ENCODE measurements around the gene PPIE. TPM values are rescaled to one million over a fixed set of nuclear protein-coding genes. Genes with fewer than 3 reads are reported as not detected.

The PPIE gene
- total and polyA plus RNA-seq, 10 donors, result 32.1 to 53.2 (median 41.1) TPM

- WGBS, 5 donors, result 67 to 94% (median 87%) methylated on average over 3 of the region's 3 CpGs
- intact Hi-C loops (cut with DNase I; ENCODE audit: low total_unique reads), result no loop called here
- no peaks in the 10 kb centered on the region for H3K36me3 ChIP-seq
- no peak for DNase-seq
- no peak overlapping the region for H3K27ac ChIP-seq
- TF ChIP-seq POLR2A (IDR thresholded peaks at IDR 0.05) (no peak), POLR2AphosphoS5 (IDR thresholded peaks at IDR 0.05) (no peak)
- TF ChIP-seq, protein P1, sequence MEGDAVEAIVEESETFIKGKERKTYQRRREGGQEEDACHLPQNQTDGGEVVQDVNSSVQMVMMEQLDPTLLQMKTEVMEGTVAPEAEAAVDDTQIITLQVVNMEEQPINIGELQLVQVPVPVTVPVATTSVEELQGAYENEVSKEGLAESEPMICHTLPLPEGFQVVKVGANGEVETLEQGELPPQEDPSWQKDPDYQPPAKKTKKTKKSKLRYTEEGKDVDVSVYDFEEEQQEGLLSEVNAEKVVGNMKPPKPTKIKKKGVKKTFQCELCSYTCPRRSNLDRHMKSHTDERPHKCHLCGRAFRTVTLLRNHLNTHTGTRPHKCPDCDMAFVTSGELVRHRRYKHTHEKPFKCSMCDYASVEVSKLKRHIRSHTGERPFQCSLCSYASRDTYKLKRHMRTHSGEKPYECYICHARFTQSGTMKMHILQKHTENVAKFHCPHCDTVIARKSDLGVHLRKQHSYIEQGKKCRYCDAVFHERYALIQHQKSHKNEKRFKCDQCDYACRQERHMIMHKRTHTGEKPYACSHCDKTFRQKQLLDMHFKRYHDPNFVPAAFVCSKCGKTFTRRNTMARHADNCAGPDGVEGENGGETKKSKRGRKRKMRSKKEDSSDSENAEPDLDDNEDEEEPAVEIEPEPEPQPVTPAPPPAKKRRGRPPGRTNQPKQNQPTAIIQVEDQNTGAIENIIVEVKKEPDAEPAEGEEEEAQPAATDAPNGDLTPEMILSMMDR (IDR thresholded peaks at IDR 0.05 in 8 of 11, conservative IDR thresholded peaks at IDR 0.05 in 3 of 11), result no peak
- H3K9me3 ChIP-seq, result no peaks in the 10 kb centered on the region
- H3K4me1 ChIP-seq, result peaks cover 0 to 17% (median 6%) of the 10 kb centered on the region in 6 donors
- peaks cover 0 to 9% (median 0%) of the 10 kb centered on the region in 7 donors for H3K27me3 ChIP-seq (replicated peaks in 1 of 7)
- no peak overlapping the region for H3K4me3 ChIP-seq
These were observed 74.2 kb downstream of the PPIE start for GRCh38 chr1:39812913-39813312.

Small RNA genes within 50 kb of the gene (small RNA-seq; reads per million reads assigned to genes)
- gene AL033527.1 (0 reads per million in 4 donors), gene RNU7-121P (0 reads per million in 4 donors)

Other genes with a start within 250 kb of the PPIE start
- 1 to 10 TPM in 6 of 7 donors, under 1 TPM in 1; 0.79 to 2.8 (median 2.2) TPM for gene BMP8A, start 247.2 kb upstream of the PPIE start, total RNA-seq
- under 1 TPM in 2 of 3 donors, not detected in 1; 0.06 to 0.08 TPM for gene BMP8A, start 247.2 kb upstream of the PPIE start, polyA plus RNA-seq
- 100 to 1,000 TPM; 145 to 241 (median 172) TPM for gene PABPC4, start 162.1 kb upstream of the PPIE start, total RNA-seq
- gene PABPC4, start 162.1 kb upstream of the PPIE start, polyA plus RNA-seq, result 100 to 1,000 TPM; 111 to 117 (median 114) TPM
- gene HEYL, start 99.2 kb upstream of the PPIE start, total RNA-seq, result 1 to 10 TPM; 3.2 to 9.9 (median 5.2) TPM
- gene HEYL, start 99.2 kb upstream of the PPIE start, polyA plus RNA-seq, result 1 to 10 TPM; 1.2 to 3.1 (median 1.5) TPM
- under 1 TPM in 1 of 7 donors, not detected in 6; 0.23 TPM for gene NT5C1A, start 66.8 kb upstream of the PPIE start, total RNA-seq
- not detected for gene NT5C1A, start 66.8 kb upstream of the PPIE start, polyA plus RNA-seq
- gene HPCAL4, start 47.4 kb upstream of the PPIE start, total RNA-seq, result under 1 TPM; 0.26 to 0.70 (median 0.60) TPM
- under 1 TPM; 0.10 to 0.15 (median 0.13) TPM for gene HPCAL4, start 47.4 kb upstream of the PPIE start, polyA plus RNA-seq
- 1 to 10 TPM in 6 of 7 donors, under 1 TPM in 1; 0.42 to 3.8 (median 1.5) TPM for gene OXCT2, start 32.5 kb downstream of the PPIE start, total RNA-seq
- under 1 TPM; 0.35 to 0.99 (median 0.57) TPM for gene OXCT2, start 32.5 kb downstream of the PPIE start, polyA plus RNA-seq
- gene BMP8B, start 50.0 kb downstream of the PPIE start, total RNA-seq, result 1 to 10 TPM in 5 of 7 donors, under 1 TPM in 2; 0.74 to 2.5 (median 1.3) TPM
- under 1 TPM; 0.08 to 0.90 (median 0.20) TPM for gene BMP8B, start 50.0 kb downstream of the PPIE start, polyA plus RNA-seq
- gene TRIT1, start 144.6 kb downstream of the PPIE start, total RNA-seq, result 10 to 100 TPM; 13.9 to 21.4 (median 18.3) TPM
- gene TRIT1, start 144.6 kb downstream of the PPIE start, polyA plus RNA-seq, result 10 to 100 TPM; 13.0 to 14.7 (median 14.1) TPM
- 1 to 10 TPM; 1.0 to 7.3 (median 5.5) TPM for gene MYCL, start 163.0 kb downstream of the PPIE start, total RNA-seq
- gene MYCL, start 163.0 kb downstream of the PPIE start, polyA plus RNA-seq, result 1 to 10 TPM in 2 of 3 donors, under 1 TPM in 1; 0.90 to 1.2 (median 1.2) TPM
- gene MFSD2A, start 216.3 kb downstream of the PPIE start, total RNA-seq, result 1 to 10 TPM in 6 of 7 donors, under 1 TPM in 1; 0.88 to 7.1 (median 4.2) TPM
- 1 to 10 TPM; 1.8 to 4.1 (median 2.2) TPM for gene MFSD2A, start 216.3 kb downstream of the PPIE start, polyA plus RNA-seq

All from spleen (tissue), 11 donors.